Pancreas (tissue), 10 donors: ENCODE data around the gene HAND2. TPM values are rescaled to one million over a fixed set of nuclear protein-coding genes. Genes with fewer than 3 reads are reported as not detected.
A peak's percentile ranks its signal among the peaks of the same experiment; 100 is the strongest.

Experiments
- ATAC-seq, 4 donors: fragments of 200-7000 bp; cut with Tn5 transposase; one replicate each; pipeline versions ENCODE4 v1.8.0 to v1.9.1; 2020; ENCODE audit warnings: mild to moderate bottlenecking in 4 of 4, moderate library complexity in 4 of 4
- DNase-seq, 6 donors: peaks; one replicate each; pipeline ENCODE4 v3.0.0-alpha.2; 2020
- FAIRE-seq: peaks from 2 replicates; lab custom pipeline; 2012; peaks lifted over from hg19 to GRCh38; lab: Jason Lieb, UNC
- H3K27ac ChIP-seq, 4 donors: fragments of 200-600 bp; sonication (generic); 1 replicate in 3 of 4; 2 replicates in 1 of 4; pipeline versions ENCODE4 v1.5.0 to v1.8.0; 2020
- H3K27me3 ChIP-seq, 4 donors: fragments of 200-600 bp; one replicate each; pipeline ENCODE4 v1.8.0; 2021
- H3K36me3 ChIP-seq, 3 donors: fragments of 200-600 bp; sonication (generic) in 1 of 3; one replicate each; pipeline versions ENCODE4 v1.5.0 to v1.8.0; 2020 to 2021
- H3K4me1 ChIP-seq, 3 donors: fragments of 200-600 bp; one replicate each; pipeline ENCODE4 v1.8.0; 2021
- H3K4me3 ChIP-seq, 4 donors: fragments of 200-600 bp; sonication (generic) in 2 of 4; one replicate each; pipeline versions ENCODE4 v1.5.0 to v1.8.0; 2020 to 2021
- H3K9me3 ChIP-seq, 4 donors: fragments of 200-600 bp; one replicate each; pipeline ENCODE4 v1.8.0; 2021
- WGBS, 2 donors: extraction: QIAGEN DNeasy Blood & Tissue Kit; methylation state at CpG; one replicate each; pipeline ENCODE4 v1.1.7; 2013; 5-methylcytosine and 5-hydroxymethylcytosine counted together
- intact Hi-C, 3 donors: fragments of 100-400 bp; cut with DNase I; formaldehyde crosslinking; loops; one replicate each; pipeline versions ENCODE4 v1.11.1 to v1.14.2; 2022
- polyA plus RNA-seq, 2 donors: library from polyadenylated mRNA; stranded (reverse); fragments of 200-250 nt; gene quantifications; one replicate each; pipeline ENCODE4 v1.2.3, GENCODE V29; 2013
- total RNA-seq, 6 donors: library from RNA; stranded (reverse); fragmentation: NEBNext Ultra II Directional in 4 of 6; extraction: Animal tissue kit (Norgen Biotek cat#: 25700) in 4 of 6; gene quantifications; one replicate each; pipeline versions ENCODE4 v1.2.1 to v1.2.4, GENCODE V29; 2021 to 2023
- TF ChIP-seq, protein P1 (sequence below), 4 donors: fragments of 200-600 bp; sonication (generic) in 3 of 4; IDR thresholded peaks; one replicate each; pipeline versions ENCODE4 v1.5.0 to v1.8.0; 2021; ENCODE audit warnings: antibody characterized with exemption in 4 of 4
- donor health status: healthy with polysubstance abuse.
- donor health status: DM: no; HTN: no; CAD: no; lungs with moderate emphysema.
- donor health status: DM: no; HTN: no; CAD: no.
- donor health status: control.
- donor health status: control.
- donor health status: Bipolar disorder and iron deficiency.
- donor health status: DM: yes; HTN: yes; CAD: no.
- donor health status: DM: no; HTN: no; CAD: no.
- donor health status: DM: no; HTN: no; CAD: no.
- donor health status: DM: yes; HTN: yes; CAD: no.

The HAND2 gene
- total and polyA plus RNA-seq, 8 donors: 1.7 to 11.4 (median 3.5) TPM

DNA sequence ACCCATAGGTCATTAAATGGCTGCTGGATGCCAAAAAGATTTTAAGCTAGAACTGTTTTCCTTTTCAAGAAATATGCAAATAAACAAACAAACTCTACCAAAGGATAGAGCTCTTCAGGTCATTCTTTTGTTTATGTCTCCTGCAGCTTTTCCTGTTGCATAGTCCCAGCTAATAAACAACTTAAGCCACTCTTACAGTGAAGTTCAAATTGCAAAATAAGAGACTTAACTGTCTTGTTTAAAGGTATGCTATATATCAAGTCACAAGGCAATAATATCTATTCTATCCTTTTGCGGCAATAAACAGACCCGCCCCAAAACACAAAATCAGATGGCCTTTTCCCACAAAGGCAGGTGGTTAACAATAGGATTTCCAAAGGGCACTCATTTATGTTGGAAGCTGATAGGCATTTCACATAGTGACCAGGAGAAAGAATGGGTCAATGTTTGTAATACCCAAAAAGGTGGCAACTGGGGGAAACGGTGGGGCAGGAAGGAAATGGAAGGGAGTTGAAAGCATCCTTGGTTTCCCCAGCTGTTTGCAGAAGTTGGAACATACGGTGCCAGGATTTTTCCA, 15.3 kb downstream of the HAND2 start:
- WGBS, 2 donors: 41 to 54% methylated on average over 4 of the region's 4 CpGs

DNA sequence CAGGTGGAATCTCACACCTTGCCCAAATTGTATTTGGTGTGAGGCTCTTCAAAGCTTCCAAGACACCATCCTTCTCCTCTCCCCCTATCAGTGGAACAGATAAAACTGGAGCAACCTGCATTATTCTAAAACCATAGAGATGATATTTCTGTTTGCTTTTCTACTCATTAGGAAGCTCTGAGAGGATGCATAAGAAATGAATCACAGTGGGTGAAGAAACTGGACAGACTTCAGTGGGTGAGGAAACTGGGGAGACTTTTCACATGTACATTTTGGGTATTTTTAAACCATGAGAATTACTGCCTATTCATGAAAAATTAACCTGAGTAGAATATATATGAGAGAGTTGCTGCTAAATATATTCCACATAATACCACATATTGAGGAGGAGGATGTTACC, 16.4 kb downstream of the HAND2 start:
- Histone ChIP-seq H3K4me3 (no peak overlapping the region), H3K4me1 (no peaks in the 10 kb centered on the region), H3K27ac (no peak overlapping the region), H3K27me3 (peaks cover 0 to 19% (median 2%) of the 10 kb centered on the region in 4 donors), H3K36me3 (no peaks in the 10 kb centered on the region), H3K9me3 (no peaks in the 10 kb centered on the region)
- FAIRE-seq (no peak), ATAC-seq (no peak), DNase-seq (no peak)
- intact Hi-C loops: loop anchor here in 1 of 3 donors (5.0 kb wide), 1 partner anchor 229 kb away; no protein-coding TSS in a partner anchor
- TF ChIP-seq, protein P1, sequence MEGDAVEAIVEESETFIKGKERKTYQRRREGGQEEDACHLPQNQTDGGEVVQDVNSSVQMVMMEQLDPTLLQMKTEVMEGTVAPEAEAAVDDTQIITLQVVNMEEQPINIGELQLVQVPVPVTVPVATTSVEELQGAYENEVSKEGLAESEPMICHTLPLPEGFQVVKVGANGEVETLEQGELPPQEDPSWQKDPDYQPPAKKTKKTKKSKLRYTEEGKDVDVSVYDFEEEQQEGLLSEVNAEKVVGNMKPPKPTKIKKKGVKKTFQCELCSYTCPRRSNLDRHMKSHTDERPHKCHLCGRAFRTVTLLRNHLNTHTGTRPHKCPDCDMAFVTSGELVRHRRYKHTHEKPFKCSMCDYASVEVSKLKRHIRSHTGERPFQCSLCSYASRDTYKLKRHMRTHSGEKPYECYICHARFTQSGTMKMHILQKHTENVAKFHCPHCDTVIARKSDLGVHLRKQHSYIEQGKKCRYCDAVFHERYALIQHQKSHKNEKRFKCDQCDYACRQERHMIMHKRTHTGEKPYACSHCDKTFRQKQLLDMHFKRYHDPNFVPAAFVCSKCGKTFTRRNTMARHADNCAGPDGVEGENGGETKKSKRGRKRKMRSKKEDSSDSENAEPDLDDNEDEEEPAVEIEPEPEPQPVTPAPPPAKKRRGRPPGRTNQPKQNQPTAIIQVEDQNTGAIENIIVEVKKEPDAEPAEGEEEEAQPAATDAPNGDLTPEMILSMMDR (IDR thresholded peaks at IDR 0.05): no peak

More for the DNA sequence above, 15.3 kb downstream of the HAND2 start:
- ATAC-seq: no peak
- H3K36me3 ChIP-seq: no peaks in the 10 kb centered on the region
- intact Hi-C loops: loop anchor here in 1 of 3 donors (5.0 kb wide), 1 partner anchor 228 kb away; no protein-coding TSS in a partner anchor
- H3K9me3 ChIP-seq: no peaks in the 10 kb centered on the region
- DNase-seq: no peak
- FAIRE-seq: no peak
- H3K27ac ChIP-seq: no peak overlapping the region
- H3K4me3 ChIP-seq: no peak overlapping the region
- H3K27me3 ChIP-seq: peaks cover 0 to 19% (median 3%) of the 10 kb centered on the region in 4 donors
- TF ChIP-seq, protein P1 (IDR thresholded peaks at IDR 0.05): no peak
- no peaks in the 10 kb centered on the region for H3K4me1 ChIP-seq

DNA sequence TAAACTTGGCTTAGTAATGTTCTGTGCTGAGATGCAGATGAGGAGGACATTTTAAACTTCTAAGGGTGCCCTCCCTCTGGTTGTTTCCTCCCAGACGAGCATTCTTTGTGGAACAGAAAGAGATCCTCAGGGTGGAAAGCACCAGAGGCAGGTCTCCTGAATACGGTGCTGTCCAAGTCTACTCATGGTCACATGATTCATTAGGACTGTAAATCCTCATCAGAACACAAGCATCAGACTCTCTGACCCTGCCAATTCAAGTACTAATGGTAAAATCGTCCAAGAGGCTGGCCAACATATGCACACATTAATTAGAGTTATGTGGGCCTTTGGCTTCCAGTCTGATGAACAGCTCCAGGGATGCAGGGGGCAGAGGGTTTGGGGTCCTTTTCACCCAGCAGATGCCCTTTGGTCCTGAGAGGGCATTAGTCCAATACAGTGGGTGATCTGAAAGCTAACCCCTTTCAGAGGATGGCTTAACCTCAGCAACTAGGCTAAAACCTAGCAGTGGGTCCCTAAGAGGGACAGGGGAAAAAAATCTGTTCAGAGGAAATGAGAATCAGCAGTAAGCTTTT, 18.2 kb downstream of the HAND2 start:
- no peak for FAIRE-seq
- H3K9me3 ChIP-seq: no peaks in the 10 kb centered on the region
- TF ChIP-seq, protein P1 (IDR thresholded peaks at IDR 0.05): no peak
- H3K4me3 ChIP-seq: no peak overlapping the region
- H3K4me1 ChIP-seq: no peaks in the 10 kb centered on the region
- intact Hi-C loops: loop anchor here in 1 of 3 donors (5.0 kb wide), 1 partner anchor 230 kb away; no protein-coding TSS in a partner anchor
- no peak for ATAC-seq
- DNase-seq: no peak
- no peaks in the 10 kb centered on the region for H3K36me3 ChIP-seq
- WGBS, 2 donors: 42 to 45% methylated on average over 3 of the region's 3 CpGs
- peaks cover 0 to 14% (median 0%) of the 10 kb centered on the region in 4 donors for H3K27me3 ChIP-seq
- no peak overlapping the region for H3K27ac ChIP-seq

DNA sequence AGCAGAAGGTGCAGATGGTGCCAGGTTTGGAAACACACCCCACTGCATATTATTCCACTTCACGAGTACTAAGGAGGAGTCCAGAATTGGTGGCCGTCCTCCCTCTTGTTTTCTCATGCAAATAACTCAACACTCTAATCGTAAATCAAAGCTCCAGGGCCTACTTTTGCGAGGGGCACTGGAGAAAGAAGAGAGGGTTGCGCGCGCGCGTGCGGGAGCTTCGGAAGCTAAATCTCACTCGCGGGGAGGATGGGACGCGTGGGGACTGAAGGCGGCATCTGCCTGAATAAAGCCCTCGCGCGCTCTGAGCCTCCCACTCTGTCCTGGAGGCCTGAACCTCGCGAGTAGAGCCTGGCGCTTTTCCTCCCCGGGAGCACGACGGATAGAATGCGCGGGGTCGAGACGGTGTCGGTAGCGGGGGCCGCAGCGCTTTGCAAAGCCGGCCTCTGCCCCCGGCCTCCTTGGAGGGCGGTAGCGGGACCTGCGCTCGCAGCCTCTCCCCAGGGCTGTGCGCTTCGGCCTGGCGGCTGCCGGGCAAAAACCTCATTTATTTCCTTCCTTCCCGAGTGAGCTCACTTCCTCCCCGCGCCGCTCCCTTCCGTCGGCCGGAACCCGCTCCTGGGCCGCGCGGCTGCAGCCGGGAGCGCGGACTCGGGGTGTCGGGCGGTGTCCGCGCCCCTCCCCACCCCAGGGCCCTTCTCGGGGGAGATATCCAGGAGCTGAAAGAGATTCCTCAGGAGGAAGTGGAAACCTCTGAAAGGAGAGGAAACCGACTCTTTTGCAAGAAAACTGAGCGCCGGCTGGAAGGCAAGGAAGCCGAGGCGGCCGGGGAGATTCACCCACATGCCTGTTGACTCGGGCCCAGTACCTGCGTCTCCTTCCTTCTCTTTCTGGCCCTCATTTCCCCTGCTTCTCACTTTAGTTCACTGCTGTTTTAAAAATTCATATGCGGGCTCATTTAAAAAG, 20.7 kb downstream of the HAND2 start:
- FAIRE-seq: no peak
- Histone ChIP-seq H3K4me1 (no peaks in the 10 kb centered on the region), H3K27me3 (no peaks in the 10 kb centered on the region), H3K9me3 (no peaks in the 10 kb centered on the region), H3K36me3 (no peaks in the 10 kb centered on the region), H3K4me3 (peak overlapping the region; percentile 11 to 45 (median 25)), H3K27ac (peak overlapping the region in 3 of 4 donors; percentile 26 to 50 (median 39))
- 22 to 32% methylated on average over 71 to 72 of the region's 72 CpGs for WGBS, 2 donors
- peak; percentile 73 to 77 (median 74) for ATAC-seq
- intact Hi-C loops: loop anchor here in 2 of 3 donors (5.0 to 10.0 kb wide), 4 partner anchors 233 to 605 kb away; no protein-coding TSS in a partner anchor
- no peak for DNase-seq
- TF ChIP-seq, protein P1 (IDR thresholded peaks at IDR 0.05): no peak
